ENCODE data around the gene MARCO. TPM values are rescaled to one million over a fixed set of nuclear protein-coding genes. Genes with fewer than 3 reads are reported as not detected.

The MARCO gene
- polyA plus RNA-seq, 3 donors, result 12.7 to 43.7 (median 37.7) TPM

DNA sequence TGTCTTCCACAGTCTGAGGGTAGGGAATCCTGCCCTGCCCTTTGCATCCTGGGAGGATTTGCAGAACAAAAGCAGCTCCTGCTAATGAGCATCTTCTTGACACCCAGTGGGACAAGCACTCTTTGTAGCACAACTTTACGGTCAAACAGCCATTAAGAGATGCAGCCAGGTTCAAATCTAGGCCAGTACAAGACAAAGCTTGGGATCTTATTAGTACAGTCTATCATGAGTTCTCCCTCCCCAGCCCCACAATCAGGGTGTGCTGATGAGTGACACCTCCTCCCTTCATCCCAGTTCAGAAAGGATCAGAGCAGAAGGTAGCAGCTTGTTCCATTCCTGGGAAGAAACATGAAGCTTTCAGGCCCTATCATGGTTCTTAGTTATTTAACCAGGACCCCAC, 41.9 kb downstream of the MARCO start:
- no peaks in the 10 kb centered on the region for H3K27me3 ChIP-seq (ENCODE audit: control insufficient read depth in 2 of 2, insufficient read depth in 2 of 2, low read length in 2 of 2)
- TF ChIP-seq, protein P1, sequence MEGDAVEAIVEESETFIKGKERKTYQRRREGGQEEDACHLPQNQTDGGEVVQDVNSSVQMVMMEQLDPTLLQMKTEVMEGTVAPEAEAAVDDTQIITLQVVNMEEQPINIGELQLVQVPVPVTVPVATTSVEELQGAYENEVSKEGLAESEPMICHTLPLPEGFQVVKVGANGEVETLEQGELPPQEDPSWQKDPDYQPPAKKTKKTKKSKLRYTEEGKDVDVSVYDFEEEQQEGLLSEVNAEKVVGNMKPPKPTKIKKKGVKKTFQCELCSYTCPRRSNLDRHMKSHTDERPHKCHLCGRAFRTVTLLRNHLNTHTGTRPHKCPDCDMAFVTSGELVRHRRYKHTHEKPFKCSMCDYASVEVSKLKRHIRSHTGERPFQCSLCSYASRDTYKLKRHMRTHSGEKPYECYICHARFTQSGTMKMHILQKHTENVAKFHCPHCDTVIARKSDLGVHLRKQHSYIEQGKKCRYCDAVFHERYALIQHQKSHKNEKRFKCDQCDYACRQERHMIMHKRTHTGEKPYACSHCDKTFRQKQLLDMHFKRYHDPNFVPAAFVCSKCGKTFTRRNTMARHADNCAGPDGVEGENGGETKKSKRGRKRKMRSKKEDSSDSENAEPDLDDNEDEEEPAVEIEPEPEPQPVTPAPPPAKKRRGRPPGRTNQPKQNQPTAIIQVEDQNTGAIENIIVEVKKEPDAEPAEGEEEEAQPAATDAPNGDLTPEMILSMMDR (IDR thresholded peaks at IDR 0.05), result no peak
- Mint-ChIP-seq H3K4me1 (peaks cover 64% of the 10 kb centered on the region), H3K27ac (no peak overlapping the region), H3K4me3 (no peak overlapping the region), H3K27me3 (ENCODE audit: low read depth in 3 of 3) (peaks cover 12 to 23% (median 15%) of the 10 kb centered on the region in 3 donors), H3K36me3 (peaks cover 32 to 36% of the 10 kb centered on the region in 2 donors), H3K9me3 (peaks cover 0 to 7% (median 0%) of the 10 kb centered on the region in 7 donors)
- H3K79me2 ChIP-seq (ENCODE audit: insufficient read depth, low read length), result no peaks in the 10 kb centered on the region
- H3K27ac ChIP-seq (ENCODE audit: low read depth in 1 of 2, low read length in 2 of 2), result no peak overlapping the region
- no peaks in the 10 kb centered on the region for H3K9me3 ChIP-seq (replicated peaks in 1 of 2; ENCODE audit: control insufficient read depth in 1 of 2, insufficient read depth in 1 of 2, low read length in 2 of 2)
- H3K4me3 ChIP-seq (replicated peaks in 1 of 3; ENCODE audit: low read depth in 2 of 3, low read length in 3 of 3), result no peak overlapping the region
- no peak overlapping the region for H2AFZ ChIP-seq (ENCODE audit: insufficient read depth, low read depth, low read length, poor library complexity, severe bottlenecking)
- 100% methylated on average over 1 of the region's 1 CpG for WGBS (ENCODE audit: insufficient coverage)
- H3K4me1 ChIP-seq (ENCODE audit: control insufficient read depth in 1 of 2, insufficient read depth in 2 of 2, low read length in 2 of 2), result peaks cover 39 to 45% of the 10 kb centered on the region in 2 donors
- no peaks in the 10 kb centered on the region for H4K20me1 ChIP-seq (ENCODE audit: insufficient read depth, low read length)
- intact Hi-C loops (cut with micrococcal nuclease), result loop anchor here in 1 of 2 donors (2.0 to 10.0 kb wide), 2 partner anchors 73 to 99 kb away; no protein-coding TSS in a partner anchor
- DNase-seq, result no peak
- H3K9ac ChIP-seq (ENCODE audit: insufficient read depth, low read length, poor library complexity, severe bottlenecking), result no peak overlapping the region
- no peak overlapping the region for H3K4me2 ChIP-seq (replicated peaks; ENCODE audit: extremely low read depth, low read length, poor library complexity, severe bottlenecking)
- H3K36me3 ChIP-seq (replicated peaks in 1 of 2; ENCODE audit: control insufficient read depth in 1 of 2, insufficient read depth in 2 of 2, low read length in 2 of 2), result no peaks in the 10 kb centered on the region

DNA sequence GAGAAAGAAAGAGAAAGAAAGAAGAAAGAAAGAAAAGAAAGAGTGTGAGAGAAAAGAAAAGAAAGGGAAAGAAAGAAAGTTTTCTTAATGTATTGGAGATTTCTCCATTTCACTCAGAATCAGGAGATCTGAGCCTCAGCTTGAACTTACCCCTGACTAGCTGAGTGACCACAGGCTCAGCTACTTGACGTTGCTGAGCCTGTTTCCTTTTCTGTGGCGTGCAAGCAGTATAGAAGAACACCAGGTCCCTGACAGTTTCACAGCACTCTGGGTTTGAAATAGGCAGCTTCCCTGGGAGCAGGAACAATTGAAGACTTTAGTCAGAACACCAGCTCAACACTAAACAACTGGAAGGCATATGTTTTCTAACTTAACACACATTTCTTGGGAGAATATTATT, 44.7 kb downstream of the MARCO start:
- H3K36me3 Mint-ChIP-seq, result peaks cover 21 to 27% of the 10 kb centered on the region in 2 donors
- TF ChIP-seq, protein P1 (IDR thresholded peaks at IDR 0.05), result peak; percentile 19

More for the DNA sequence above, 44.7 kb downstream of the MARCO start:
- Histone ChIP-seq H3K27me3 (ENCODE audit: control insufficient read depth in 2 of 2, insufficient read depth in 2 of 2, low read length in 2 of 2) (no peaks in the 10 kb centered on the region), H3K9ac (ENCODE audit: insufficient read depth, low read length, poor library complexity, severe bottlenecking) (no peak overlapping the region), H3K4me1 (ENCODE audit: control insufficient read depth in 1 of 2, insufficient read depth in 2 of 2, low read length in 2 of 2) (peaks cover 29 to 37% of the 10 kb centered on the region in 2 donors), H3K27ac (ENCODE audit: low read depth in 1 of 2, low read length in 2 of 2) (peak overlapping the region in 1 of 2 donors; percentile 40), H4K20me1 (ENCODE audit: insufficient read depth, low read length) (no peaks in the 10 kb centered on the region), H3K79me2 (ENCODE audit: insufficient read depth, low read length) (no peaks in the 10 kb centered on the region), H2AFZ (ENCODE audit: insufficient read depth, low read depth, low read length, poor library complexity, severe bottlenecking) (no peak overlapping the region), H3K4me2 (replicated peaks; ENCODE audit: extremely low read depth, low read length, poor library complexity, severe bottlenecking) (no peak overlapping the region), H3K36me3 (replicated peaks in 1 of 2; ENCODE audit: control insufficient read depth in 1 of 2, insufficient read depth in 2 of 2, low read length in 2 of 2) (no peaks in the 10 kb centered on the region), H3K4me3 (replicated peaks in 1 of 3; ENCODE audit: low read depth in 2 of 3, low read length in 3 of 3) (no peak overlapping the region), H3K9me3 (replicated peaks in 1 of 2; ENCODE audit: control insufficient read depth in 1 of 2, insufficient read depth in 1 of 2, low read length in 2 of 2) (no peaks in the 10 kb centered on the region)
- intact Hi-C loops (cut with micrococcal nuclease), result loop anchor here in 1 of 2 donors (10.0 kb wide), 1 partner anchor 102 kb away; no protein-coding TSS in a partner anchor
- H3K4me1 Mint-ChIP-seq, result peaks cover 47% of the 10 kb centered on the region
- H3K27ac Mint-ChIP-seq, result peak overlapping the region in 6 of 7 donors; percentile 17 to 90 (median 66)
- peak overlapping the region; percentile 7 to 67 for H3K4me3 Mint-ChIP-seq
- 0% methylated on average over 1 of the region's 2 CpGs for WGBS (ENCODE audit: insufficient coverage)
- H3K9me3 Mint-ChIP-seq, result no peaks in the 10 kb centered on the region
- DNase-seq, result peak; percentile 55 to 75 (median 66)
- peaks cover 5 to 18% (median 11%) of the 10 kb centered on the region in 3 donors for H3K27me3 Mint-ChIP-seq (ENCODE audit: low read depth in 3 of 3)

Measured in CD14-positive monocyte (primary cell).